IMR-90 (cell line): ENCODE results near the gene TBC1D8.

Experiments
- BHLHE40 ChIP-seq: fragments of 150-350 bp; IDR thresholded peaks from 2 replicates; pipeline ENCODE4 v1.6.1; 2016; ENCODE audit warnings: mild to moderate bottlenecking, low read depth, low read length
- CEBPB ChIP-seq: IDR thresholded peaks from 2 replicates; pipeline ENCODE4 v1.6.1; 2012; ENCODE audit warnings: low read depth, low read length, improper control_type of control experiment
- CHD1 ChIP-seq: IDR thresholded peaks from 2 replicates; pipeline ENCODE4 v1.6.1; 2012; ENCODE audit warnings: low read depth, low read length, improper control_type of control experiment
- MAFK ChIP-seq: IDR thresholded peaks from 2 replicates; pipeline ENCODE4 v1.6.1; 2012; ENCODE audit warnings: low read depth, low read length, improper control_type of control experiment
- MXI1 ChIP-seq: IDR thresholded peaks from 2 replicates; pipeline ENCODE4 v1.6.1; 2012; ENCODE audit warnings: low read depth, mild to moderate bottlenecking, low read length, moderate library complexity, borderline replicate concordance
- POLR2A ChIP-seq: IDR thresholded peaks from 2 replicates; pipeline ENCODE4 v1.6.1; 2012; ENCODE audit warnings: mild to moderate bottlenecking, low read depth, low read length
- RAD21 ChIP-seq: IDR thresholded peaks from 2 replicates; pipeline ENCODE4 v1.6.1; 2012; ENCODE audit warnings: low read length, improper control_type of control experiment
- RCOR1 ChIP-seq: IDR thresholded peaks from 2 replicates; pipeline ENCODE4 v1.6.1; 2012; ENCODE audit warnings: mild to moderate bottlenecking, low read length, improper control_type of control experiment; ENCODE audit not compliant: insufficient replicate concordance
- RFX5 ChIP-seq: IDR thresholded peaks from 2 replicates; pipeline ENCODE4 v1.8.0; 2012; ENCODE audit warnings: low read depth, mild to moderate bottlenecking, low read length, moderate library complexity
- TF ChIP-seq, protein P1 (sequence below): conservative IDR thresholded peaks from 2 replicates; pipeline ENCODE4 v1.5.1; 2012; ENCODE audit warnings: mild to moderate bottlenecking, low read depth, low read length, improper control_type of control experiment
- TF ChIP-seq, protein P2 (sequence below): fragments of 150-350 bp; IDR thresholded peaks from 2 replicates; pipeline ENCODE4 v1.6.1; 2017; ENCODE audit warnings: mild to moderate bottlenecking, antibody characterized with exemption, low read length, low read depth
- TF ChIP-seq, protein P3 (sequence below): fragments of 150-350 bp; IDR thresholded peaks from 2 replicates; pipeline ENCODE4 v1.6.1; 2016; ENCODE audit warnings: low read depth, mild to moderate bottlenecking, low read length, moderate library complexity, borderline replicate concordance

DNA sequence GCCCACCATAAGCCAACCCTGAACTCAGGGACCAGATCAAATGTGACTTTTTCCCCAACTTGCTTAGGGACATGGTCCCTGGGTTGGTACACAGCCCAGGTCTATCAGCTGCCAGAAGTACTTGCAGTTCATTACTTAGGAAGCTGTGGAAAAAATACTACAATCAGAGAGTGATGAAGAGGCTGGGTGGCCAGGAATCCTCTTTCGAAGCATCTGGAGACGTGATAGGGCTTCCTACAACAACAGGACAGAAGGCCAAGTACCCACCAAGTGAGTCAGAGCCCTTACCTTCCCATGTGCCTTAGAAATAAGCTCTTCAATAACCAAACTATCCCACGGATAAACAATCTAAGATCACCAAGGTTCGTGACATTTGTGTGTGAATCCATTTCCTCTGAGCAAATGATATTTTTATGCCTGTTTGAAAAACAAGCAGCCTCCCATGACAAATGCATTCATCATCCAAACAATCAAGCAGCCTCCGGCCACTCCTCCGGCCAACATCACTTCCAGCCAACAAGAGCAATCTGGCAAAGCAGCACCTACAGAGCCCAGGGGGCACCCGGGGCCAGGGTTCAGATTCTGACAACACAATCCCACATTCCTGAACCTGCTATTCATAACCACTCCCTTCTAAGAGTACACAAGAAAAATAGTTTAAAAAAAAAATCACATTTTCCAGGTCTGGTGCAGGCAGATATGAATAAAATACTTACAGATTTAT lies 26.4 kb downstream of the TBC1D8 start:
- TF ChIP-seq, protein P1, sequence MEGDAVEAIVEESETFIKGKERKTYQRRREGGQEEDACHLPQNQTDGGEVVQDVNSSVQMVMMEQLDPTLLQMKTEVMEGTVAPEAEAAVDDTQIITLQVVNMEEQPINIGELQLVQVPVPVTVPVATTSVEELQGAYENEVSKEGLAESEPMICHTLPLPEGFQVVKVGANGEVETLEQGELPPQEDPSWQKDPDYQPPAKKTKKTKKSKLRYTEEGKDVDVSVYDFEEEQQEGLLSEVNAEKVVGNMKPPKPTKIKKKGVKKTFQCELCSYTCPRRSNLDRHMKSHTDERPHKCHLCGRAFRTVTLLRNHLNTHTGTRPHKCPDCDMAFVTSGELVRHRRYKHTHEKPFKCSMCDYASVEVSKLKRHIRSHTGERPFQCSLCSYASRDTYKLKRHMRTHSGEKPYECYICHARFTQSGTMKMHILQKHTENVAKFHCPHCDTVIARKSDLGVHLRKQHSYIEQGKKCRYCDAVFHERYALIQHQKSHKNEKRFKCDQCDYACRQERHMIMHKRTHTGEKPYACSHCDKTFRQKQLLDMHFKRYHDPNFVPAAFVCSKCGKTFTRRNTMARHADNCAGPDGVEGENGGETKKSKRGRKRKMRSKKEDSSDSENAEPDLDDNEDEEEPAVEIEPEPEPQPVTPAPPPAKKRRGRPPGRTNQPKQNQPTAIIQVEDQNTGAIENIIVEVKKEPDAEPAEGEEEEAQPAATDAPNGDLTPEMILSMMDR = no peak
- no peak for TF ChIP-seq POLR2A
- TF ChIP-seq RFX5 = no peak
- TF ChIP-seq RCOR1 = peak; percentile 10
- TF ChIP-seq MXI1 = no peak
- no peak for TF ChIP-seq RAD21
- no peak for TF ChIP-seq BHLHE40
- no peak for TF ChIP-seq MAFK
- TF ChIP-seq, protein P2, sequence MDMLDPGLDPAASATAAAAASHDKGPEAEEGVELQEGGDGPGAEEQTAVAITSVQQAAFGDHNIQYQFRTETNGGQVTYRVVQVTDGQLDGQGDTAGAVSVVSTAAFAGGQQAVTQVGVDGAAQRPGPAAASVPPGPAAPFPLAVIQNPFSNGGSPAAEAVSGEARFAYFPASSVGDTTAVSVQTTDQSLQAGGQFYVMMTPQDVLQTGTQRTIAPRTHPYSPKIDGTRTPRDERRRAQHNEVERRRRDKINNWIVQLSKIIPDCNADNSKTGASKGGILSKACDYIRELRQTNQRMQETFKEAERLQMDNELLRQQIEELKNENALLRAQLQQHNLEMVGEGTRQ = no peak
- TF ChIP-seq, protein P3, sequence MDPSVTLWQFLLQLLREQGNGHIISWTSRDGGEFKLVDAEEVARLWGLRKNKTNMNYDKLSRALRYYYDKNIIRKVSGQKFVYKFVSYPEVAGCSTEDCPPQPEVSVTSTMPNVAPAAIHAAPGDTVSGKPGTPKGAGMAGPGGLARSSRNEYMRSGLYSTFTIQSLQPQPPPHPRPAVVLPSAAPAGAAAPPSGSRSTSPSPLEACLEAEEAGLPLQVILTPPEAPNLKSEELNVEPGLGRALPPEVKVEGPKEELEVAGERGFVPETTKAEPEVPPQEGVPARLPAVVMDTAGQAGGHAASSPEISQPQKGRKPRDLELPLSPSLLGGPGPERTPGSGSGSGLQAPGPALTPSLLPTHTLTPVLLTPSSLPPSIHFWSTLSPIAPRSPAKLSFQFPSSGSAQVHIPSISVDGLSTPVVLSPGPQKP = no peak
- TF ChIP-seq CEBPB = no peak
- TF ChIP-seq CHD1 = no peak
